ENCODE data around the gene CTDNEP1. TPM values are rescaled to one million over a fixed set of nuclear protein-coding genes. Genes with fewer than 3 reads are reported as not detected.

The CTDNEP1 gene
- total RNA-seq, 4 donors from 2014 or later, result 38.5 to 82.2 (median 65.9) TPM

- TF ChIP-seq EP300 (IDR thresholded peaks at IDR 0.05), result no peak
- no peak for TF ChIP-seq CTCF (IDR thresholded peaks at IDR 0.05)
- peaks cover 0 to 38% (median 25%) of the 10 kb centered on the region in 4 donors for H3K4me1 ChIP-seq
- H3K27me3 ChIP-seq, result peaks cover 0 to 67% of the 10 kb centered on the region in 2 donors
- no peaks in the 10 kb centered on the region for H3K36me3 ChIP-seq
- no peak overlapping the region for H3K27ac ChIP-seq
- H3K9me3 ChIP-seq, result no peaks in the 10 kb centered on the region
- no peak for DNase-seq (ENCODE audit: low spot score in 2 of 2)
- H3K4me3 ChIP-seq, result peak overlapping the region in 3 of 4 donors; percentile 8 to 45 (median 38)
- 7 to 8% methylated on average over 31 to 37 of the region's 75 CpGs for WGBS, 2 donors
Measured at GRCh38 chr17:7293816-7294613, 42.5 kb upstream of the CTDNEP1 start.

- WGBS, 2 donors, result 82 to 84% methylated on average over 10 to 11 of the region's 11 CpGs
- TF ChIP-seq CTCF (IDR thresholded peaks at IDR 0.05) (no peak), EP300 (IDR thresholded peaks at IDR 0.05) (no peak), POLR2A (IDR thresholded peaks at IDR 0.05) (no peak)
- no peak for DNase-seq (ENCODE audit: low spot score in 2 of 2)
- Histone ChIP-seq H3K27ac (no peak overlapping the region), H3K27me3 (peaks cover 0 to 72% of the 10 kb centered on the region in 2 donors), H3K4me1 (peaks cover 0 to 38% (median 25%) of the 10 kb centered on the region in 4 donors), H3K4me3 (no peak overlapping the region), H3K36me3 (no peaks in the 10 kb centered on the region), H3K9me3 (no peaks in the 10 kb centered on the region)
Measured at GRCh38 chr17:7293159-7293558, 41.6 kb upstream of the CTDNEP1 start.

- no peak overlapping the region for H3K27ac ChIP-seq
- TF ChIP-seq POLR2A (IDR thresholded peaks at IDR 0.05) (no peak), EP300 (IDR thresholded peaks at IDR 0.05) (no peak), CTCF (IDR thresholded peaks at IDR 0.05) (no peak)
Measured at GRCh38 chr17:7292729-7293128, 41.2 kb upstream of the CTDNEP1 start.

GRCh38 chr17:7292194-7292593 lies 40.7 kb upstream of the CTDNEP1 start:
- WGBS, 2 donors, result 80 to 86% methylated on average over 1 to 2 of the region's 2 CpGs
- DNase-seq (ENCODE audit: low spot score in 2 of 2), result no peak
- Histone ChIP-seq H3K4me3 (no peak overlapping the region), H3K36me3 (no peaks in the 10 kb centered on the region), H3K4me1 (peaks cover 0 to 38% (median 25%) of the 10 kb centered on the region in 4 donors), H3K27me3 (peaks cover 0 to 81% of the 10 kb centered on the region in 2 donors), H3K27ac (peak overlapping the region in 1 of 4 donors; percentile 2), H3K9me3 (no peaks in the 10 kb centered on the region)
- TF ChIP-seq EP300 (IDR thresholded peaks at IDR 0.05), result no peak
- no peak for TF ChIP-seq POLR2A (IDR thresholded peaks at IDR 0.05)
- no peak for TF ChIP-seq CTCF (IDR thresholded peaks at IDR 0.05)

More at GRCh38 chr17:7292729-7293128, 41.2 kb upstream of the CTDNEP1 start:
- H3K9me3 ChIP-seq, result no peaks in the 10 kb centered on the region
- DNase-seq (ENCODE audit: low spot score in 2 of 2), result no peak
- H3K27me3 ChIP-seq, result peaks cover 0 to 76% of the 10 kb centered on the region in 2 donors
- H3K4me3 ChIP-seq, result no peak overlapping the region
- WGBS, 2 donors, result 22 to 32% methylated on average over 5 to 6 of the region's 6 CpGs
- H3K4me1 ChIP-seq, result peaks cover 0 to 38% (median 25%) of the 10 kb centered on the region in 4 donors
- no peaks in the 10 kb centered on the region for H3K36me3 ChIP-seq

- WGBS, 2 donors, result 70 to 73% methylated on average over 11 of the region's 11 CpGs
- no peaks in the 10 kb centered on the region for H3K36me3 ChIP-seq
- no peaks in the 10 kb centered on the region for H3K9me3 ChIP-seq
- no peak overlapping the region for H3K27ac ChIP-seq
- no peak for TF ChIP-seq CTCF (IDR thresholded peaks at IDR 0.05)
- no peak overlapping the region for H3K4me3 ChIP-seq
- H3K4me1 ChIP-seq, result peaks cover 0 to 27% (median 14%) of the 10 kb centered on the region in 4 donors
- no peak for DNase-seq (ENCODE audit: low spot score in 2 of 2)
- H3K27me3 ChIP-seq, result peaks cover 0 to 89% of the 10 kb centered on the region in 2 donors
Measured at GRCh38 chr17:7290685-7291084, 39.2 kb upstream of the CTDNEP1 start.
